ENCODE results near the gene ALDH4A1. TPM values are rescaled to one million over a fixed set of nuclear protein-coding genes. Genes with fewer than 3 reads are reported as not detected.
"Not testable (repeated sequence)": the region's sequence is repeated elsewhere in the genome, so short reads cannot be mapped to it uniquely, and the experiment has no call there.

Gene ALDH4A1
- total RNA-seq, 1 experiment from 2014 or later = 18.4 TPM

- BruUV-seq (replicated peaks) = no TSS peak
- TF ChIP-seq EZH2 (IDR thresholded peaks at IDR 0.05; ENCODE audit: borderline replicate concordance, low read depth, low read length, poor library complexity, severe bottlenecking) = no peak
- TF ChIP-seq, protein P1, sequence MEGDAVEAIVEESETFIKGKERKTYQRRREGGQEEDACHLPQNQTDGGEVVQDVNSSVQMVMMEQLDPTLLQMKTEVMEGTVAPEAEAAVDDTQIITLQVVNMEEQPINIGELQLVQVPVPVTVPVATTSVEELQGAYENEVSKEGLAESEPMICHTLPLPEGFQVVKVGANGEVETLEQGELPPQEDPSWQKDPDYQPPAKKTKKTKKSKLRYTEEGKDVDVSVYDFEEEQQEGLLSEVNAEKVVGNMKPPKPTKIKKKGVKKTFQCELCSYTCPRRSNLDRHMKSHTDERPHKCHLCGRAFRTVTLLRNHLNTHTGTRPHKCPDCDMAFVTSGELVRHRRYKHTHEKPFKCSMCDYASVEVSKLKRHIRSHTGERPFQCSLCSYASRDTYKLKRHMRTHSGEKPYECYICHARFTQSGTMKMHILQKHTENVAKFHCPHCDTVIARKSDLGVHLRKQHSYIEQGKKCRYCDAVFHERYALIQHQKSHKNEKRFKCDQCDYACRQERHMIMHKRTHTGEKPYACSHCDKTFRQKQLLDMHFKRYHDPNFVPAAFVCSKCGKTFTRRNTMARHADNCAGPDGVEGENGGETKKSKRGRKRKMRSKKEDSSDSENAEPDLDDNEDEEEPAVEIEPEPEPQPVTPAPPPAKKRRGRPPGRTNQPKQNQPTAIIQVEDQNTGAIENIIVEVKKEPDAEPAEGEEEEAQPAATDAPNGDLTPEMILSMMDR (conservative IDR thresholded peaks at IDR 0.05; ENCODE audit: low read depth, low read length) = no peak
- intact Hi-C loops (cut with micrococcal nuclease; ENCODE audit: unreplicated experiment) = no loop called here
- Histone ChIP-seq H3K4me1 (ENCODE audit: insufficient read depth, low read length, poor library complexity, severe bottlenecking) (peaks cover 2% of the 10 kb centered on the region), H3K27me3 (replicated peaks; ENCODE audit: insufficient read depth, low read depth, low read length, poor library complexity) (no peaks in the 10 kb centered on the region), H3K9me3 (ENCODE audit: low read depth, low read length, poor library complexity, severe bottlenecking) (no peaks in the 10 kb centered on the region), H3K4me3 (ENCODE audit: low read depth, low read length, poor library complexity, severe bottlenecking) (no peak overlapping the region), H3K27ac (ENCODE audit: low read depth, low read length, poor library complexity, severe bottlenecking) (no peak overlapping the region), H3K36me3 (ENCODE audit: insufficient read depth, low read length, poor library complexity, severe bottlenecking) (no peaks in the 10 kb centered on the region)
- ChIA-PET POLR2A (ENCODE audit: low non-redundant PET) (no interaction called here), CTCF (interaction anchor here (0.6 kb wide), 1 partner anchor 607 kb away, joined by 4 read pairs; no protein-coding TSS in a partner anchor)
- no peak for DNase-seq (ENCODE audit: low spot score)
Measured at GRCh38 chr1:18854331-18855025, 47.9 kb downstream of the ALDH4A1 start.

- H3K27me3 ChIP-seq (replicated peaks; ENCODE audit: insufficient read depth, low read depth, low read length, poor library complexity) = no peaks in the 10 kb centered on the region
- no peak for TF ChIP-seq EZH2 (IDR thresholded peaks at IDR 0.05; ENCODE audit: borderline replicate concordance, low read depth, low read length, poor library complexity, severe bottlenecking)
- TF ChIP-seq, protein P1 (conservative IDR thresholded peaks at IDR 0.05; ENCODE audit: low read depth, low read length) = no peak
- H3K27ac ChIP-seq (ENCODE audit: low read depth, low read length, poor library complexity, severe bottlenecking) = no peak overlapping the region
- no peak overlapping the region for H3K4me3 ChIP-seq (ENCODE audit: low read depth, low read length, poor library complexity, severe bottlenecking)
- ChIA-PET CTCF (no interaction called here), POLR2A (ENCODE audit: low non-redundant PET) (no interaction called here)
- intact Hi-C loops (cut with micrococcal nuclease; ENCODE audit: unreplicated experiment) = no loop called here
- no TSS peak for BruUV-seq (replicated peaks)
- no peaks in the 10 kb centered on the region for H3K36me3 ChIP-seq (ENCODE audit: insufficient read depth, low read length, poor library complexity, severe bottlenecking)
- DNase-seq (ENCODE audit: low spot score) = no peak
- H3K4me1 ChIP-seq (ENCODE audit: insufficient read depth, low read length, poor library complexity, severe bottlenecking) = peaks cover 10% of the 10 kb centered on the region
- H3K9me3 ChIP-seq (ENCODE audit: low read depth, low read length, poor library complexity, severe bottlenecking) = no peaks in the 10 kb centered on the region
Measured at GRCh38 chr1:18852501-18852900, 49.9 kb downstream of the ALDH4A1 start.

DNA sequence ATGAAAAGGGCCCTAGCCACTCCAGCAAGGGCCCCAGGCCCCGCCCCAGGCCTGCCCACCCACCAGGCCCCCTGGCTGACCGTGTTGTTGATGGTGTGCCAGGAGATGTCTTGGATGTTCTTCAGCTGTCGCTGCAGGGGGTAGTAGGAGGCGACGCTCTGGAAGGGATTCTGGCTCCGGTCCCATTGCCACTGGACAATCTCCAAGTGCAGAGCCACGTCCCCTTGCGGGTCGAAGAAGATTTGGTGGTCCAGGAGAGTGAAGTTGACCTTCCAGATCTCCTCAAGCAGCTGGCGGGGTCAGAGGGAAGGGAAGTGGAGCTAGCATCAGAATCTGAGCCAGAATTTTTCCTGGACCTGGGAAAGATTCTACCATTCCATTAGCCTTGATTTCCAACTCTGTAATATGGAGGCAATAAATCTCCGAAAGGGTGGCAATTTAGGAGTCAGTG is 53.1 kb downstream of the ALDH4A1 start:
- peak; percentile 54 for DNase-seq (ENCODE audit: low spot score)
- Histone ChIP-seq H3K4me3 (ENCODE audit: low read depth, low read length, poor library complexity, severe bottlenecking) (no peak overlapping the region), H3K27me3 (replicated peaks; ENCODE audit: insufficient read depth, low read depth, low read length, poor library complexity) (no peaks in the 10 kb centered on the region), H3K9me3 (ENCODE audit: low read depth, low read length, poor library complexity, severe bottlenecking) (no peaks in the 10 kb centered on the region), H3K4me1 (ENCODE audit: insufficient read depth, low read length, poor library complexity, severe bottlenecking) (peaks cover 10% of the 10 kb centered on the region), H3K36me3 (ENCODE audit: insufficient read depth, low read length, poor library complexity, severe bottlenecking) (no peaks in the 10 kb centered on the region), H3K27ac (ENCODE audit: low read depth, low read length, poor library complexity, severe bottlenecking) (no peak overlapping the region)
- BruUV-seq (replicated peaks) = no TSS peak
- intact Hi-C loops (cut with micrococcal nuclease; ENCODE audit: unreplicated experiment) = no loop called here
- ChIA-PET CTCF (no interaction called here), POLR2A (ENCODE audit: low non-redundant PET) (interaction anchor here (0.5 kb wide), 1 partner anchor 60 kb away, joined by 4 read pairs; no protein-coding TSS in a partner anchor)
- TF ChIP-seq EZH2 (IDR thresholded peaks at IDR 0.05; ENCODE audit: borderline replicate concordance, low read depth, low read length, poor library complexity, severe bottlenecking) = no peak

- BruUV-seq (replicated peaks); H3K9me3 ChIP-seq (ENCODE audit: low read depth, low read length, poor library complexity, severe bottlenecking); DNase-seq (ENCODE audit: low spot score); H3K27me3 ChIP-seq (replicated peaks; ENCODE audit: insufficient read depth, low read depth, low read length, poor library complexity); H3K36me3 ChIP-seq (ENCODE audit: insufficient read depth, low read length, poor library complexity, severe bottlenecking); CTCF ChIA-PET; H3K4me3 ChIP-seq (ENCODE audit: low read depth, low read length, poor library complexity, severe bottlenecking); intact Hi-C loops (cut with micrococcal nuclease; ENCODE audit: unreplicated experiment); POLR2A ChIA-PET (ENCODE audit: low non-redundant PET); H3K27ac ChIP-seq (ENCODE audit: low read depth, low read length, poor library complexity, severe bottlenecking): not testable (repeated sequence)
- H3K4me1 ChIP-seq (ENCODE audit: insufficient read depth, low read length, poor library complexity, severe bottlenecking) = peaks cover 10% of the 10 kb centered on the region
Measured at GRCh38 chr1:18847723-18848122, 54.6 kb downstream of the ALDH4A1 start.
